Loucy (cell line): ENCODE measurements around the gene EDC4.

Experiments
- CTCF ChIP-seq: fragments of 200-600 bp; sonication (generic); conservative IDR thresholded peaks from 2 replicates; pipeline ENCODE4 v1.5.1; 2014; ENCODE audit warnings: mild to moderate bottlenecking, antibody characterized with exemption, low read length
- EZH2phosphoT487 ChIP-seq: fragments of 200-600 bp; IDR thresholded peaks from 2 replicates; pipeline ENCODE4 v1.6.1; 2018; ENCODE audit warnings: antibody characterized with exemption, mild to moderate bottlenecking, moderate library complexity, borderline replicate concordance

DNA sequence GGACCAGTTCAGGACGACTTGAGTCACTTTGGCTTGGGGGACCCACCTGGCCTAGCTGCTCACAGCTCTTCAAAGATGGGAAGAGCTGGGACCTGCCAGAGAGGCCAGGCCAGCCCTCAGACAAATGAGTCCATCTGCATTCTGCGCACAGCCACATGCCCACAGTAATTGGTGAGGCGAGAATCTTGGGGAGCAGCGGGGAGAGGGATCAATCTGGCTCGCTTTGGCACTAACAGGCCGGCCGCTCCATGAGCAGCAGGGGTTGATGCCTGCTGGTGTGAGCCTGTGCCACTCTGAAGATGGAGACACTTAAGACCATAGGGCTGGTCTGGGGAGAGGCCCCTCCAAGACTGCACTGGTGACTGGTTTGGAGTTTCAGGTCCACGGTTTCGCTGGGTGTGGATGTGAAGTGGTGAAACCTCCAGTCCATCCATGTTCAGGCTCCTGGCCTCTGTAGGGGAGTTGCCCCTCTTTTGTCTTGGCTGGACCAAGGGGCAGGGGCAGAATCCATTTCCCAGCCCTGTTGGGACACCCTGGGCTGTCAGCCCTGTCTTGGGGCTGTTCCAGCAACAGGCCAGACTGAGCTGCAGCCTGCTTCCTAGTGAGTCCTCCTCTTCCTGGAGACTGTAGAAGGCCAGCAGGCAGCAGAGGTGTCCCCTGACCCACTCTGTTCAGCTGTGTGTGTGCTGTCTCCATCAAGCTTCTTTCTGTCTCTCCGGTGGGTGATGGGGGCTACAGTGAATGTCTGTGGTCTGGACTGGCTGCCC lies 51.5 kb downstream of the EDC4 start:
- TF ChIP-seq CTCF = no peak
- TF ChIP-seq EZH2phosphoT487 = no peak
